ENCODE data around the gene PROX1. TPM values are rescaled to one million over a fixed set of nuclear protein-coding genes. Genes with fewer than 3 reads are reported as not detected.

PROX1 gene
- total and polyA plus RNA-seq, 8 donors = 8.4 to 66.4 (median 33.3) TPM

GRCh38 chr1:213947200-213947801, 40.5 kb upstream of the PROX1 start:
- peaks cover 0 to 8% (median 0%) of the 10 kb centered on the region in 3 donors for H3K4me1 ChIP-seq
- ATAC-seq (peak; percentile 46 to 76 (median 58)), DNase-seq (peak; percentile 24 to 75 (median 56)), FAIRE-seq (no peak)
- H3K27ac ChIP-seq = no peak overlapping the region
- no peaks in the 10 kb centered on the region for H3K27me3 ChIP-seq
- WGBS, 2 donors = 49% methylated on average over 6 of the region's 6 CpGs
- H3K4me3 ChIP-seq = no peak overlapping the region
- intact Hi-C loops (cut with DNase I) = no loop called here
- no peak for TF ChIP-seq CTCF (IDR thresholded peaks at IDR 0.05)
- H3K9me3 ChIP-seq = no peaks in the 10 kb centered on the region
- no peaks in the 10 kb centered on the region for H3K36me3 ChIP-seq

DNA sequence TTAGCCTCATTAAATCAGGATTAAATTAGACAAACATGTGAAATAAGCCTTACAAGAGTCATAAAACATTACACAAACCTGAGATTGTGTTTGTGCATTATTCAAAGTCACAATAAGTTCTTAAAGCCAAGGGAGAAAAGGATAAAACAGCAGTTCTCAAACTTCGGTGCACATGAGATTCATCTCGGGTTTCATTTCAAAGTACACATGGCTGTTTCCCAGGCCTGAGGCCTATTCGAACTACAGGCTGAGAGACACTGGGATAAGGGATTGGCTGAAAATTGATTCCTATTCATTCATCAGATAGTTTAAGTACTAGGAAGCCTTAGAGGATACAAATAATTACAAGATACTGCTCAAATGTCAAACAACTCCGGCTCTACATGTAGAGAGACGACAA, 35.9 kb upstream of the PROX1 start:
- peak in 2 of 4 donors; percentile 37 to 57 for ATAC-seq
- no peaks in the 10 kb centered on the region for H3K9me3 ChIP-seq
- no peaks in the 10 kb centered on the region for H3K27me3 ChIP-seq
- H3K27ac ChIP-seq = no peak overlapping the region
- no peak for FAIRE-seq
- no peaks in the 10 kb centered on the region for H3K36me3 ChIP-seq
- DNase-seq = no peak
- H3K4me3 ChIP-seq = no peak overlapping the region
- intact Hi-C loops (cut with DNase I) = no loop called here
- no peak for TF ChIP-seq CTCF (IDR thresholded peaks at IDR 0.05)
- WGBS, 2 donors = 55 to 57% methylated on average over 5 of the region's 5 CpGs
- peaks cover 2 to 13% (median 2%) of the 10 kb centered on the region in 3 donors for H3K4me1 ChIP-seq

DNA sequence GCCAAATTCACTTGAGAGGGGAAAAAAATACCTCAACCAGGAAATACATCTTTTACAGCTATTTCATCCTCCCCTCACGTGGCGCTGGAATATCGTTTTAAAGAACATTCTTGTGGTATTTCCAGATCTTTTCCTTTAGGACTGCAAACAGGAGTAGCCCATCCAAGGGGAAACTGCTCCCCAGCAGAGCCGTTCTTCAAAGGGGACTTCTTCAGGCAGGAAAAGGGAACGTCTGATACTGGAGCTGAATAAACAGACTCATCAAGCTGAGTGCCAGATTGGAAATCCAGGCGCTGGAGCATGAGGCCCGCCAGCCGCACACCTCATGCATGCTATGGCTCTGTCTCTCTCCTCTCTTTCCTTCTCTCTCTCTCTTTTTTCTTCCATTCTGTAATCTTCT, 34.0 kb upstream of the PROX1 start:
- Histone ChIP-seq H3K27ac (no peak overlapping the region), H3K9me3 (no peaks in the 10 kb centered on the region), H3K27me3 (no peaks in the 10 kb centered on the region), H3K36me3 (no peaks in the 10 kb centered on the region), H3K4me3 (no peak overlapping the region), H3K4me1 (peaks cover 2 to 7% (median 2%) of the 10 kb centered on the region in 3 donors)
- DNase-seq = no peak
- no peak for FAIRE-seq
- 88 to 90% methylated on average over 8 of the region's 8 CpGs for WGBS, 2 donors
- ATAC-seq = no peak
- TF ChIP-seq CTCF (IDR thresholded peaks at IDR 0.05) = no peak
- intact Hi-C loops (cut with DNase I) = no loop called here

GRCh38 chr1:213956295-213956770, 31.4 kb upstream of the PROX1 start:
- intact Hi-C loops (cut with DNase I) = no loop called here
- Histone ChIP-seq H3K27ac (no peak overlapping the region), H3K27me3 (no peaks in the 10 kb centered on the region), H3K36me3 (no peaks in the 10 kb centered on the region), H3K4me1 (peaks cover 2 to 7% (median 2%) of the 10 kb centered on the region in 3 donors), H3K4me3 (no peak overlapping the region), H3K9me3 (no peaks in the 10 kb centered on the region)
- ATAC-seq = peak; percentile 28 to 79 (median 66)
- TF ChIP-seq CTCF (IDR thresholded peaks at IDR 0.05) = no peak
- WGBS, 2 donors = 38 to 47% methylated on average over 8 of the region's 8 CpGs
- no peak for DNase-seq
- FAIRE-seq = no peak

- H3K27me3 ChIP-seq = no peaks in the 10 kb centered on the region
- ATAC-seq (no peak), DNase-seq (no peak), FAIRE-seq (no peak)
- no peaks in the 10 kb centered on the region for H3K9me3 ChIP-seq
- no peaks in the 10 kb centered on the region for H3K36me3 ChIP-seq
- peaks cover 2 to 7% (median 2%) of the 10 kb centered on the region in 3 donors for H3K4me1 ChIP-seq
- TF ChIP-seq CTCF (IDR thresholded peaks at IDR 0.05) = no peak
- intact Hi-C loops (cut with DNase I) = no loop called here
- no peak overlapping the region for H3K27ac ChIP-seq
- H3K4me3 ChIP-seq = no peak overlapping the region
- 53 to 63% methylated on average over 2 of the region's 2 CpGs for WGBS, 2 donors
Measured at GRCh38 chr1:213958346-213958745, 29.4 kb upstream of the PROX1 start.

Measured in pancreas (tissue), 10 donors.